Right lung (tissue), 10 donors: ENCODE measurements around the gene PSMB3. TPM values are rescaled to one million over a fixed set of nuclear protein-coding genes. Genes with fewer than 3 reads are reported as not detected.

Source experiments
- DNase-seq, 2 donors: peaks; one replicate each; pipeline ENCODE4 v3.0.0-alpha.2; 2013
- long read RNA-seq, 8 donors: transcript quantifications; one replicate each; lab custom pipeline, GENCODE V29; 2026
- polyA plus RNA-seq, 5 donors: library from polyadenylated mRNA; unstranded; fragments of 120-200 nt; gene quantifications; one replicate each; pipeline versions ENCODE4 v1.2.1 to v1.2.3, GENCODE V29; 2013; ENCODE audit warnings: inconsistent platforms in 1 of 5, low replicate concordance in 1 of 5; ENCODE audit not compliant: insufficient read length in 5 of 5, insufficient read depth in 1 of 5

The PSMB3 gene
- polyA plus RNA-seq, result 100 to 1,000 TPM in 2 of 5 donors, 10 to 100 TPM in 3; 90.6 to 113 (median 97.3) TPM
- long read RNA-seq, donor 1, transcript PSMB3-211 (6 exons, 773 nt), result major isoform, 113 of 167 reads
- long read RNA-seq, donor 1, transcript PSMB3-209 (3 exons, 426 nt), result minor isoform, 19 of 167 reads
- long read RNA-seq, donor 1, transcript PSMB3-212 (5 exons, 552 nt), result minor isoform, 7 of 167 reads
- long read RNA-seq, donor 1, transcript PSMB3-210 (2 exons, 562 nt), result minor isoform, 9 of 167 reads
- long read RNA-seq, donor 1, partial matches to known transcripts, result 19 of 167 reads
- long read RNA-seq, donor 1, other reads (novel, unspliced or antisense), result 0 of 167 reads
- long read RNA-seq, donor 2, transcript PSMB3-211 (6 exons, 773 nt), result major isoform, 53 of 74 reads
- long read RNA-seq, donor 2, transcript PSMB3-210 (2 exons, 562 nt), result minor isoform, 10 of 74 reads
- long read RNA-seq, donor 2, partial matches to known transcripts, result 6 of 74 reads
- long read RNA-seq, donor 2, other reads (novel, unspliced or antisense), result 0 of 74 reads
- long read RNA-seq, donor 3, transcript PSMB3-209 (3 exons, 426 nt), result minor isoform, 13 of 109 reads
- long read RNA-seq, donor 3, transcript PSMB3-210 (2 exons, 562 nt), result minor isoform, 22 of 109 reads
- long read RNA-seq, donor 3, transcript PSMB3-211 (6 exons, 773 nt), result major isoform, 62 of 109 reads
- long read RNA-seq, donor 3, partial matches to known transcripts, result 12 of 109 reads
- long read RNA-seq, donor 3, other reads (novel, unspliced or antisense), result 0 of 109 reads
- long read RNA-seq, donor 4, transcript PSMB3-211 (6 exons, 773 nt), result major isoform, 31 of 47 reads
- long read RNA-seq, donor 4, transcript PSMB3-209 (3 exons, 426 nt), result minor isoform, 8 of 47 reads
- long read RNA-seq, donor 4, transcript PSMB3-210 (2 exons, 562 nt), result minor isoform, 8 of 47 reads
- long read RNA-seq, donor 4, partial matches to known transcripts, result 0 of 47 reads
- long read RNA-seq, donor 4, other reads (novel, unspliced or antisense), result 0 of 47 reads
- long read RNA-seq, donor 5, transcript PSMB3-210 (2 exons, 562 nt), result minor isoform, 19 of 185 reads
- long read RNA-seq, donor 5, transcript PSMB3-211 (6 exons, 773 nt), result major isoform, 134 of 185 reads
- long read RNA-seq, donor 5, transcript PSMB3-209 (3 exons, 426 nt), result minor isoform, 22 of 185 reads
- long read RNA-seq, donor 5, partial matches to known transcripts, result 9 of 185 reads
- long read RNA-seq, donor 5, other reads (novel, unspliced or antisense), result 0 of 185 reads
- long read RNA-seq, donor 6, transcript PSMB3-212 (5 exons, 552 nt), result minor isoform, 7 of 123 reads
- long read RNA-seq, donor 6, transcript PSMB3-211 (6 exons, 773 nt), result major isoform, 82 of 123 reads
- long read RNA-seq, donor 6, transcript PSMB3-210 (2 exons, 562 nt), result minor isoform, 11 of 123 reads
- long read RNA-seq, donor 6, transcript PSMB3-209 (3 exons, 426 nt), result minor isoform, 14 of 123 reads
- long read RNA-seq, donor 6, partial matches to known transcripts, result 9 of 123 reads
- long read RNA-seq, donor 6, other reads (novel, unspliced or antisense), result 0 of 123 reads
- long read RNA-seq, donor 7, transcript PSMB3-211 (6 exons, 773 nt), result major isoform, 49 of 6,944 reads
- long read RNA-seq, donor 7, partial matches to known transcripts, result 6,669 of 6,944 reads
- long read RNA-seq, donor 7, other reads (novel, unspliced or antisense), result 220 of 6,944 reads
- long read RNA-seq, donor 8, transcript PSMB3-211 (6 exons, 773 nt), result major isoform, 36 of 53 reads
- long read RNA-seq, donor 8, transcript PSMB3-210 (2 exons, 562 nt), result minor isoform, 11 of 53 reads
- long read RNA-seq, donor 8, partial matches to known transcripts, result 0 of 53 reads
- long read RNA-seq, donor 8, other reads (novel, unspliced or antisense), result 0 of 53 reads

DNA sequence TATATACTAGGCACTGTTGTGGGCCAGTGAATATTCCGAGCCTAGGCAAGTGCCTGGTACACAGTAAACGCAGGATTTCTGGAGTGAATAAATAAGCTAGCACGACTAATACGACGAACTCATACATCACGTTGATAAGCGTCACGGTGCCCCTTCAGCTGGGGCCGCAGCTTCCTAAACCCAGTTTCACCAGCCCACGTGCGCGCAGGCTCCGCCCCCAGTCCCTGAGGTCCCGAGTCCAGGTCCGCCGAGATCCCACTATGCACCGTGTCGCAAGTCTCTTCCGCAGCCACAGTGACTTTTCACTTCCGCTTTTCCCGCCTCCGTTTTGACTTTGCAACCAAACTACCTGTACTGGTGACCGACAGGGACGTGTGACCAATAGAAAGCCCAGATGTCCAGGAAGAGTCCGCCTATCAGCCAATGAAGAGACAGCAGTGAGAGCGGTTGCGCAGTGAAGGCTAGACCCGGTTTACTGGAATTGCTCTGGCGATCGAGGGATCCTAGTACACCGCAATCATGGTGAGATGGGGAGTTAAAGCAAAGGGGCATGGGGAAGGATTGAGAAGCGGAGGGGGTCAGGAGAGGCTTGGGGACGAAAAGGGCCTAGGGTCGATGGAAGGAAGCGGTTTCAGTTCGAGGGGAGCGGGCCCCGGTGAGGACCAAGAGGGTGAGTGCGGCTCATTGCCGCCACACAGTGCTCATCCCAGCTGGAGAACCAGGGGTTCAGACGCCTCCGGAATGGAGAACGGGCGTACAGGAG, at the start of gene PSMB3:
Gene PSMB3 (plus strand): TSS at position 434 of the 763 bp plus-strand sequence. CDS start 86 bp downstream, at position 520.
- peak; percentile 97 to 98 for DNase-seq

DNA sequence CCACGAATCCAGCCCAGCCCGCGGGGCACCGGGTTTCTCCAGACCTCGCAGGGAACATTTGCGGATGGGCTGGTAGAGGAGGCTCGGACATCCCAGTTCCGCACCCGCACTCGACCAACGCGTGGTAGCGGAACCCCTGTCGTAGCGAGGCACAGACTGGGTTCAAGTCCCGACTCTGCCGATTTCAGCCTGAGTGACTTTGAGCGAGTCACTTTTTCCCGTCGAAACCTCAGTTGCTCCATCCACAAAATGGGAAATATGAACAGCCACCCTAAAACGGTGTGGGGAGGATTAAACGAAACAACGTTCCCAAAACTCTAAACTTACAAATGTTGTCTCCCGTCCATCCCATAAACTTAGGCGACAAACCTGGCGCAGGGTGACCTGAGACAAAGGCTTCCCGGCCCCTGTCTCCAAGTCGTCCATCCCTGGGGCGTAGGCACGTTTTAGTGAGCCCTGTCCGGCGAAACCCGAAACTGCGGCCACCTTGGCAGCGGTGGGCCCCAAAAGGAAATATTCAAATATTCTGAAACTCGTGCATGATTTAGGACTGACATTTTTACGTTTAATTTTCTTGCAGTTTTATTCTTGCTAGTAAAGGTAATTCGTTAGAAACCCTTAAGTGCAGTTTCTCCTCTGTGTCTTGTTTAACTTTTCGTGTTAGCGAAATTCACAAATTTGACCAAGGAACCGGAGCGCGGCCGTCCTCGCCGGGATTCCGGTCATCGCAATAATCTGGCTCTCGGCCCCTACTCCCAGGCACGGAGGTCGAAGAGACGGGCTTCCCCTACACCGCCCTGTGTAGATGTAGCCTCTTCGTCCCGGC, 49.4 kb upstream of the PSMB3 start:
- DNase-seq, result no peak

DNA sequence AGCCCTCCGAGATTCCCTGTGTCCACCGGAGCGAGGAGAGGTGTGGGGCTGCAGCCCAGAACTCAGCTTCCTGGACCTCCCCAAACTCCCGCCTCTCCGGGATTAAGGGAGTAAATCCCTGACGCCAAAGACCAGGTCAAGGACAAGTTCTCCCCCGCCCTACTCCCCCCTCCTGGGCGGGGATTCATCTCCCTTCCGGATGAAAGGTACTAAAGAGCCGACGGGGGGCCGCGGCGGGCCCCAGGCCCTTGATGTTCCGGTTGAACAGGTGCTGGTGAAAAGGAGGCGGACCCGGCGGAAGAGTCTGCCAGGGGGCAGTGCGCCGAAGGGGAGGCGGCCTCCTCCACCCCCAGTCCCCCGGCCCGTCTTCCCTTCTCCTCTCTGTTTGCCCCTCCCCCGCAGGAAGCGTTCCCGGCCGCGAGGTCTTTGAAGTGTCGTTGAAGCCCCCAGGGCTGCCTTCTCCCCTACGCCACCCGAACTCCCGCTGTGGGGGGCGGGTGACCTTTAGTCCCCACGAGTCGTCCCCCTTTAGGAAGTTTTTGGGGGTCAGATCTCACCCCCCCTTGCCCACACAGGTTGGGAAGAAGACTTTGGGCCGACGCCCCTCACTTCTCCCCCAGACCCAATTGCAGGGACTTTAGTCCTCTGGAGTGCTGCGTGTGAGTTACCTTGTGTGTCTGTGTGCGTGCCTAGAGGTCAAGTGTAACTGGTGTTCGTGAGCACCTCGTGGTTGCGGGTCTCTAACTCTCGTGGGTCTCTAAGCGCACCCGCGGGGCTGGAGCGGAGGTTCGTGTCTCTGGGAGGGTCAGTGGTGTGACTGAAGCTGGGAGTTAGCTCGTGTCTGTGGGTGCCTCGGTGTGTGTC, 48.6 kb upstream of the PSMB3 start:
- DNase-seq, result peak; percentile 79 to 81

DNA sequence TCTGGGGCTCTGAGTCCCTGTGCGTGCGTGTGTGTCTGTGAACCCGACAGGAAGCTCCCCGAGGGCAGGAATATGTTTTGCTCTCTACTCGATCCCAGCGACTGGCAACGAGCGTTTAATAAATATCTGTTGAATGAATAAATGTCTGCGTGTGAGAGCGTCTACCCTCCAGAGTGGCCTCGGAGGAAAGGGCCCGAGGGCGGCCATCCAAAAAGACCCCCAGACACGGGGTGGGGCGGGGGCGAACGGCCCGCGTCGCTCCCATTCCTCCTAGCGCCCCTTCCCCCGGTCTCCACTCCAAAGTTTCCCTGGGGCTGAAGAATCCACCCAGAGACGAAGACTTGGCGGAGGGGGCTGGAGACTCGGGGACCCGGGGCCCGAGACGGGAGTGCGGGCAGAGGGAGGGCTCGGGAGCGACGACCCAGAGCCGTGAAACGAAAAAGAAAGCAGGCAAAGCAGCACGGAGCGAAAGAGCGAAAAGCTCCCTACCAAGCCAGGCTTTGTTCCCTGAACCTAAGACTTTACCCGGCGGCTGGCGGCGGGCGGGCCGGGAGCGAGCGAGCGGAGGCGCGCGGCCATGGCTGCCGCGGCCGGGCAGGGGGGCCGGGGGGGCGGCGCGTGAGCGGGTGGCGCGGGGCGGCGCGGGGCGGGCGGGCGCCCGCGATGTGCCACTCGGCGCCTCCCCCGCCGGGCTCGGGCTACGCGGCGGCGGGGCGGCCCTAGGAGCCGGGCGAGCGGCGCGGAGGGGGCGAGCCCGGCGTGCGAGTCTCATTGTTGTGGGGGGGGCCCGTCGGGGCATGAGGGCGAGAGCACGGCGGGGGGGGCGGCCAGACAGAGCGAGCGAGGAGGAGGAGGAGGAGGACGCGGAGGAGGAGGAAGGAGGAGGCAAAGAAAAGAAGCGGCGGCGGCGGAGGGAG, 47.7 kb upstream of the PSMB3 start, which contains the start of gene MLLT6:
Gene MLLT6 (plus strand): TSS at position 668 of the 917 bp plus-strand sequence. CDS start 360 bp downstream, outside the sequence.
- peak in 1 of 2 donors; percentile 72 for DNase-seq

DNA sequence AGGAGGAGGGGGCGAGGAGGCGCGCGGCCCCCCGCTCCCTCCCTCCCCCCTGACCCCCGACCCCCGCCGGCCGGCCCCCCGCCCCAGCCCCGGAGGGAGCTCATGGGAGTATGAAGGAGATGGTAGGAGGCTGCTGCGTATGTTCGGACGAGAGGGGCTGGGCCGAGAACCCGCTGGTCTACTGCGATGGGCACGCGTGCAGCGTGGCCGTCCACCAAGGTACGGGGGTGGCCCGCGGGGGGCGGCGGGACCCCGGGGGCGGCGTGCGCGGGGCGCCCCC, 47.1 kb upstream of the PSMB3 start:
- DNase-seq, result no peak

DNA sequence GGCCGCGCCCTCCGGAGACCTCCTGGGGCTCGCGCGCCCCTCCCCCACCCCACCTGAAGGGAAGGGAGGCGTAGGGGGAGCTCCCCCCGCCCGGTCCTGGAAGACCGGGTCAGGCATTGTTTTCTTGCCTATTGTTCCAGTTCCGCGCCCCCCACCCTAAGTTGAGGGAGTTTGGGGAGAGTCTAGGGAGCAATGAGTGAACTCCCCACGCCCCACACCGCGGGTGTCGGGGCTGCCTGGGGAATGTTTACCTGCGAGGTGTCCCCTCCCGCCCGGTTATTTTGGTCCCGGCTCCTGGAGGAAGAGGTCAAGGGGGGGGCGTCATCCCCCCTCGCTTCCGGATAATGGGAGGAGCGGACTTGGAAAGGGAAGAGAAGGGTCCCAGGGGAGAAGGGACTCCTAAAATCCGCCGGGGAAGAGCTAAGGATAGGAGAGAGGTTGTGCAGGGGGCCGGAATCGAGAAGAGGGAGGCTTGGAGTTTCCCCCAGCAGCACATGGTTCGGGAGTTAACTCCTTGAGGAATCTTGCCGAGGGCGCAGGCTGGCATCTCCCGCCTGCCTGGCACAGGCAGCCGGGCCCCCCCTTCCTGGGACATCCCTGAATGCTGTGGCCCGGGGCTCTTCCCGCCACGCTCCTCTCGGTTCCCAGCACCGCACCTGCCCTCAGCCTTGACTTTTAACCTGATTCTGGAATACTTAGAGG, 46.6 kb upstream of the PSMB3 start:
- DNase-seq, result no peak

DNA sequence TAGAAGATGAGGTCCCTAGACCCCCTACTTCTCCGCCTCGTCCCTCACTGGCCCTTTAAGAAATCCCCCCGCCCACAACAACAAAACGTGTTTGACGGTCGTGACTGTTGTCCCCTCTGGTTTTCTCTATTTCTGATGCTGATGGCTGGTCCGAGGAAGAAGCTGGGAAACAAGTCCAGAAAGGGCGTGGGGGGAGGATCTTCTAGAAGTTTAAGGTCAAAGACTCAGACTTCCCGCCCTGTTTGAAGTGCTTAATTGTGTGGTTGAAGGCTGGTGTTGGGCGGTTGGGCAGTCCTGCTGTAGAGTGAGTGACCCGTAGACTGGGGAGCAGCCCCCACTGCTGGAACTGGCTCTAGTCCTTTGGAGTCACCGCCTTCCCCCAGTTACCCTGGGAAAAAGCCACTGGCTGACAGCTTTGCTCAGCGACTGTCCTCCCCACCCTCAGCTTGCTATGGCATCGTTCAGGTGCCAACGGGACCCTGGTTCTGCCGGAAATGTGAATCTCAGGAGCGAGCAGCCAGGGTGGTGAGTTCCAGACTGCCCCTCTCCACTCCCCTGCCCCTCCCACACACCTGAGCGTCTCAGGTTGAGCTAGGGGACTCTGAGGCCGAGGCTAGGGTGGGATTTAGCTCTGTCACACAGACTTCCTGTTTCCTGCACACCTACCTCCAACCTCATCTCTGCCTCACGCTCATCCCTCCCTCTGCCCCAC, 45.9 kb upstream of the PSMB3 start:
- no peak for DNase-seq

DNA sequence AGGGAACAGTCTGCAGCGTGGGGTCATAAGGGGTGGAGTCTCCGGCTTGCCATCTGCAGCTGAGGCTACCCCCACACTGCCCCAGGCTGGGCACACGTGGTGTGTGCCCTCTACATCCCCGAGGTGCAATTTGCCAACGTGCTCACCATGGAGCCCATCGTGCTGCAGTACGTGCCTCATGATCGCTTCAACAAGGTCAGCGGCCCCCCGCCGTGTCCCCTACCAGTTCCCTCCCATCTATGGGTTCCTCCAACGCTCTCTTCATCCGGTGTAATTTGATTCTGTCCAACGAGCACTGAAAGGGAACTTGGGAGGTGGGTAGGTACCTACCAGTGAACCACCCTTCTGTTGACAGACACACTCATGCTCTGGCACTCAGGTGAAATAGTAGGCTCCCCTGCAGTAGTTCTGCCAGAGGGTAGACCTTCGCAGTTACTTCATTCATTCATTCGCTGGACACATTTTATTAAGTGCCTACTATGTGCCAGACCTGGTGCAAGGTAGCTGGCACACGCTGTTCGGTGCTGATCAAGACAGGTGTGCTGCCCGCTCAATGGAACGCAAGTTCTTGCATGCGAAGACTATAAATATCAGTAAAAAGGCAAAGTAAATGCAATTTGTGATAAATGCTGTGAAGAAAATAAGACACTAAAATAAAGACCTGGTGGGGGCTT, 44.7 kb upstream of the PSMB3 start:
- no peak for DNase-seq

DNA sequence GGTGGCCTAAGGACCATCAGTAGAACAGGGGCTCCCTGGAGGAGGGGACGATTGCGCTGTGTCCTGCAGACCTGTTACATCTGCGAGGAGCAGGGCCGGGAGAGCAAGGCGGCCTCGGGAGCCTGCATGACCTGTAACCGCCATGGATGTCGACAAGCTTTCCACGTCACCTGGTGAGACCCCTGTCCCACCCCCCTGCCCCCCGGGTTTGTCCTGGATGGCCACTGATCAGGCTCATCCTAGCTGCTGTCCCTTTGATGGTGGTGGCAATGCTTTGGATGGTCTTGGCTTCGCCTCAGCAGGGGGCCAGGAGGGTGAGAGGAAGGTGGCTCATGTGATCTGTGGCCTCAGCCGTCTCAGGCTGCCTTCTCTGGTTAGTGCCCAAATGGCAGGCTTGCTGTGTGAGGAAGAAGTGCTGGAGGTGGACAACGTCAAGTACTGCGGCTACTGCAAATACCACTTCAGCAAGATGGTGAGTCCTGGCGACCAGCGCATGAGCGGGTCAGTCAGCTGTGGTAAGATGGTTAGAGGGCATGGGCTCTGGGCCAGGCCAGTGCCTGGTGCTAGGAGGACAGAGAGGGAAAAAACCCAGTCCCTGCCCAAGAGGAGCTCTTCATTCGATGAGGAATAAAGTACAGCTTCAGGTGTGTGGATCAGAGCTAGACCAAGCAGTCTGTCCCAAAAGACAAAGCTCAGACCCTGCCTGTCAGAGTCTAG, 43.3 kb upstream of the PSMB3 start:
- DNase-seq, result no peak

DNA sequence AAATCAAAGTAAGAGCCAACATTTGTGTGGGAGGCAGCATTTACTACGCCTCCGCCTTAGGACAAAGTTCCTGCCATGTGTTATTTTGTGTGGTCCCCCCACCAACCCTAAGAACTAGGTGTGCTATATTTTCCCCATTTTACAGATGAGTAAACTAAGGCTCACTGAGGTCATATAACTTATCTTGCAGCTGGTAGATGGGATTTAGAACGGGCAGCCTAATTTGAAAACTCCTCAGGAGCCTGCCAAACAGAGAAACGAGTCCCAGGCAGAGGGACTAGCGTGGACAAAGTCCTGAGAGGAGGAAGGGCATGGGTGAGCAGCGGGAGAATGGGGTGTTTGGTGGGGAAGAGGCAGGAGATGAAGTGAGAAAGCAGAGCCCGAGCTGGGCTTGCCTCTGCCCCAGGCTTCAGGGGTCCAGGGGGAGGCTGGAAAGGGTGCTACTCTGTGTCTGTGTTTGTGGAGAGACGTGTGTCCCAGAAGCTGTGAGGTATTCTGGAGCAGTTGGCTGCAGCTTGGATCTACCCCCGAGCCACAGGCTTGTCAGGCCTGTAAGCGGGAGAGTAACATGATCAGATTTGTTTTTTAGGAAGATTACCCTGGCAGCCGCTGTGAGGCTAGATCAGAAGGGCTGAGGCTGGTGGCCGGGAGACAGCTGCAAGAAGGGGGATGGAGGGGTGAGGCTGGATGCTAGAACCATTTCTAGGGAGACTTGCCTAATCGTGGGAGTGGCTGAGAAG, 42.5 kb upstream of the PSMB3 start:
- DNase-seq, result no peak

DNA sequence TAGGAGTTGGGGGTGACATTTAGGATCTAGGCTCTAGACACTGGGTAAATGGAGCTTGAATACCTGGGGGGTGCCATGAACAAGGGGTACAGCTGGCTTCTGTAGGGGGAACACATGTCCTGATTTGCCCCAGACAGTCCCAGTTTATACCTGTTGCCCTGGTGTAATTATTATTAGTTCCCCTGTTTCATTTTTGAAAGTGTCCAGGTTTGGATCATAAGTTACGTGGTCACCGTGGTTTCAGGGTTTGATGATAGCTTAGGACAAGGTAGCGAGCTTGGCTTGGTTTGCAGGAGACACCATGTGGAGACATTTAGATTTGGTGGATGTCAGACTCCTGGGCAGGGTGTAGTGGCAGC, 42.0 kb upstream of the PSMB3 start:
- DNase-seq, result no peak

DNA sequence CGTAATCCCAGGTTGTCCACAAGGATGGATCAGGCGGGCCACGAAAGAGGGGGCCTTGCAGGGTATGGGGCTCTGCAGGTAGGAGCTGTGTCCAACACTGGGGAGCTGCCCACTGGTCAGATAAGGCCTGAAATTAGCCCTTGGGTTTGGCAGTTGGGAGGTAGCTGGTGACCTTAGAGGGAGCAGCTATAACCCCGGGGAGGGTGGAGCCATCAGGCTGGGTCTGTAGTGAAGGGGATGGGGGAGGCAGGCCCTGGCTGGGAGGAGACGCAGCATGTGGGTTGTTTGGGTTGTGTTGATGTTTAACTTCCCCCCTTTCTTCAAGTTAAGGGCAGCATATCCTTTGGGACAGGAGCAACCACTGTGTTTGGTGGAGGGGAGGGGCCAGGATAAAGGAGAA, 41.6 kb upstream of the PSMB3 start:
- no peak for DNase-seq

DNA sequence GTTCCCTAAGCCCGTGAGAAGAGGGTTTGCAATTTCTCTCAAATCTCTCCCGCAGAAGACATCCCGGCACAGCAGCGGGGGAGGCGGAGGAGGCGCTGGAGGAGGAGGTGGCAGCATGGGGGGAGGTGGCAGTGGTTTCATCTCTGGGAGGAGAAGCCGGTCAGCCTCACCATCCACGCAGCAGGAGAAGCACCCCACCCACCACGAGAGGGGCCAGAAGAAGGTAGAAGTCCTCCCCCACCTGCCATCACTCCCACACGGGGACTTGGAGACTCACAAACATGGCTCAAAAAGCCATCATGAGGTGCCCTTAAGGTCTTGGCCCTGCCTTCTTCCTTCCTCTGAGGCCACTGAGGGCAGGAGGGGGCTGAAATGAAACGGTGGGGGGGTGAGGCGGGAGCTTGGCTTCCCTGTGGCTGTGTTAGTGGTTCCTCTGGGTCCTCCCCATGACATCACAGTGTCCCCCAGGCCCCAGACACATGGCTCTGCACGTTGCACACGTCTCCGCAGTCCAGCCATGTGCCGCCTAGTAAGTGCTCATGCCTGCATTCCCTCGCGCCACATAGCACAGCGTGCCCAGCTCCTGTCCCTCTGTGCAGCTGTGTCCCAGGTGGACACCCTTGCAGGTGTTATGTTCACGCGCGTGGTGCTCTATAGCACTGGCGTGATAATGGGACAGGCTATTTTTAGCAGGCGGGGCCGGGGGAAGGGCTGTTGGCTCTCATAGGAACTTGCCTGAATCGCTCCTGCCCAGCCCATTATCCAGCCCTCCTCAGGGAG, 40.6 kb upstream of the PSMB3 start:
- DNase-seq, result no peak
